Gastrocnemius medialis (tissue), 4 donors: ENCODE measurements around the gene MRPL18.

Experiments
- CTCF ChIP-seq, 5 experiments: fragments of 450-650 bp in 3 of 5; fragments of 200-600 bp in 2 of 5; sonication (generic) in 2 of 5; IDR thresholded peaks in 4 of 5; conservative IDR thresholded peaks in 1 of 5; 1 replicate in 4 of 5; 2 replicates in 1 of 5; pipeline ENCODE4 v1.5.1; 2016 to 2019; ENCODE audit warnings: antibody characterized with exemption in 5 of 5, mild to moderate bottlenecking in 3 of 5, moderate library complexity in 3 of 5
- POLR2A ChIP-seq, 2 donors: fragments of 450-650 bp; IDR thresholded peaks; one replicate each; pipeline ENCODE4 v1.6.1; 2017; ENCODE audit warnings: antibody characterized with exemption in 2 of 2, mild to moderate bottlenecking in 2 of 2, moderate library complexity in 2 of 2

GRCh38 chr6:159819098-159819497 is 28.8 kb downstream of the MRPL18 start:
- TF ChIP-seq CTCF (IDR thresholded peaks at IDR 0.05 in 4 of 5, conservative IDR thresholded peaks at IDR 0.05 in 1 of 5) (no peak), POLR2A (IDR thresholded peaks at IDR 0.05) (no peak)
